GM12874 (cell line): ENCODE data around the gene DPP3.

Experiments used
- CTCF ChIP-seq: IDR thresholded peaks from 2 replicates; pipeline ENCODE4 v1.5.1; 2011; ENCODE audit warnings: low read depth, mild to moderate bottlenecking, control low read depth, low read length, moderate library complexity; ENCODE audit not compliant: insufficient read depth

The DPP3 gene, protein sequence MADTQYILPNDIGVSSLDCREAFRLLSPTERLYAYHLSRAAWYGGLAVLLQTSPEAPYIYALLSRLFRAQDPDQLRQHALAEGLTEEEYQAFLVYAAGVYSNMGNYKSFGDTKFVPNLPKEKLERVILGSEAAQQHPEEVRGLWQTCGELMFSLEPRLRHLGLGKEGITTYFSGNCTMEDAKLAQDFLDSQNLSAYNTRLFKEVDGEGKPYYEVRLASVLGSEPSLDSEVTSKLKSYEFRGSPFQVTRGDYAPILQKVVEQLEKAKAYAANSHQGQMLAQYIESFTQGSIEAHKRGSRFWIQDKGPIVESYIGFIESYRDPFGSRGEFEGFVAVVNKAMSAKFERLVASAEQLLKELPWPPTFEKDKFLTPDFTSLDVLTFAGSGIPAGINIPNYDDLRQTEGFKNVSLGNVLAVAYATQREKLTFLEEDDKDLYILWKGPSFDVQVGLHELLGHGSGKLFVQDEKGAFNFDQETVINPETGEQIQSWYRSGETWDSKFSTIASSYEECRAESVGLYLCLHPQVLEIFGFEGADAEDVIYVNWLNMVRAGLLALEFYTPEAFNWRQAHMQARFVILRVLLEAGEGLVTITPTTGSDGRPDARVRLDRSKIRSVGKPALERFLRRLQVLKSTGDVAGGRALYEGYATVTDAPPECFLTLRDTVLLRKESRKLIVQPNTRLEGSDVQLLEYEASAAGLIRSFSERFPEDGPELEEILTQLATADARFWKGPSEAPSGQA

GRCh38 chr11:66480117-66480938 is at the start of gene DPP3:
DPP3 (plus strand) TSS chr11:66480434; CDS start chr11:66482201, 1,767 bp downstream.
- TF ChIP-seq CTCF = no peak

DNA sequence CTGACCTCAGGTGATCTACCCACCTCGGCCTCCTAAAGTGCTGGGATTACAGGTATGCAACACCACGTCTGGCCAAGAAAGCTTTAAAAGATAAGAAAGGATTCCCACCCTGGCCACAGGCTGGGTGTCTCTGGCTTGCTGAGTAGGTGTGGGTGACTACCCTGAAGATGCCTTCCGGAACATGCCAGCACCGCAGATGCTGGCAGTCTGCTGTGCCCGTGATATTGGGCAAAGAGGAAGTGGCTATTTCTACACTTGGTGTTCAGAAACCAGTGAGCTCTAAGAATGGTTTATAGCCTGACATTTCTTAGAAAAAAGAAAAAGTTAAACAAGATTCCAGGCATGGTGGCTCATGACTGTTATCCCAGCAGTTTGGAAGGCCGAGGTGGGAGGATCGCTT is 47.6 kb upstream of the DPP3 start:
- TF ChIP-seq CTCF = no peak

- no peak for TF ChIP-seq CTCF
These were observed 42.2 kb upstream of the DPP3 start for GRCh38 chr11:66437979-66438503.

DNA sequence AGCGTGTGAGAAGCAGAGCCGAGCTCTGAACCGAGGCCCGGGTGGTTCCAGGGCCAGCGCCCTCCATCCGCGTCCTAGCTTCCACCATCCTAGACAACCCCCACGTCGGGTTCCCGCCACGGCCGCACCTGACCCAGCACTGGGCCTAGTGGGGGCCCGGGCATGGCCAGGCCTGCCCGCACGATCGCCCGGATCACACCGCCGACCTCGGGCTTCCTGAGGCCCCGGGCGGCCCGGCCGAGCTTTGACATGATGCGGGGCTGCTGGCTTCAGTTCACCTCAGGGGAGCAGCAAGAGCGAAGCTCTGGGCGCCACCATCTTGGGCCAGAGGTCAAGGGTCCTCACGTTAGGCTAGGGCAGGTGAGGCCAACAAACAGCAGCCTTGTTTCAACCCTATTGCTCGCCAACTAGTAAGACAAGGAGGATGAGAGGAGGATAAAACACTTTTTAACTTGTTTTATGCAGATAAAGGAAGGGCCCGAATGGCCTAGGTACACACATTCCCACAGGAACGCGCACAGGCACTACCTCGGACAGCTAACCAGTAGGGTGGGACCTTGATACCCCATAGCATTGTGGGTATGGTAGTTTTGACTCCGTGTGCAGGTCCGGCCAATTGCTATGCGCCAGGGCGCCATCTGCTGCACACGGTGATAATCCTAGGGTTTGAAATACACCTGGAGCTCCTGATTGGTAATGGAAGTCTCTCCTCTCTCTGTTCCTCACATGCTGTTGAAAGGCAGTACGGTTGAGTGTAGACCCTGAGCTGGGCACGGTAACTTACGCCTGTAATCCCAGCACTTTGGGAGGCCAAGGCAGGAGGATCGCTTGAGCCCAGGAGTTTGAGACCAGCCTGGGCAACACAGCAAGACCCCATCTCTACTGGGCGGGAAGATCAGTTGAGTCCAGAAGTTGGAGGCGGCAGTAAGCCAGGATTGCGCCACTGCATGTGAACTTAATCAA is 41.4 kb upstream of the DPP3 start, which contains the start of gene MRPL11:
Gene MRPL11 (minus strand): TSS at position 345 of the 963 bp plus-strand sequence. CDS start 94 bp downstream, at position 251.
- TF ChIP-seq CTCF = peak; percentile 77

- no peak for TF ChIP-seq CTCF
These were observed 36.6 kb upstream of the DPP3 start for GRCh38 chr11:66443602-66444001.

GRCh38 chr11:66447012-66447411 is 33.2 kb upstream of the DPP3 start:
- no peak for TF ChIP-seq CTCF
